ENCODE measurements around the gene ACAD11.

Gene ACAD11

GRCh38 chr3:132682201-132682600, 22.6 kb upstream of the ACAD11 start:
- TF ChIP-seq RARB (CRISPR knock-in tag; IDR thresholded peaks at IDR 0.05) (no peak), ISL1 (CRISPR knock-in tag; IDR thresholded peaks at IDR 0.05) (no peak), TCF4 (CRISPR knock-in tag; IDR thresholded peaks at IDR 0.05; ENCODE audit: borderline replicate concordance) (no peak), TOX (CRISPR knock-in tag; IDR thresholded peaks at IDR 0.05; ENCODE audit: borderline replicate concordance) (no peak), ZFP30 (CRISPR knock-in tag; IDR thresholded peaks at IDR 0.05) (no peak), PATZ1 (CRISPR knock-in tag; IDR thresholded peaks at IDR 0.05; ENCODE audit: borderline replicate concordance) (no peak), CSDC2 (CRISPR knock-in tag; IDR thresholded peaks at IDR 0.05) (no peak), PPARA (CRISPR knock-in tag; IDR thresholded peaks at IDR 0.05; ENCODE audit: borderline replicate concordance) (no peak), SNAI2 (CRISPR knock-in tag; IDR thresholded peaks at IDR 0.05) (no peak), ZFP3 (CRISPR knock-in tag; IDR thresholded peaks at IDR 0.05) (no peak), ARNTL (CRISPR knock-in tag; IDR thresholded peaks at IDR 0.05; ENCODE audit: borderline replicate concordance, low read depth) (no peak), ZNF8 (CRISPR knock-in tag; IDR thresholded peaks at IDR 0.05) (no peak), ZC3H10 (CRISPR knock-in tag; IDR thresholded peaks at IDR 0.05) (no peak), ZNF565 (CRISPR knock-in tag; conservative IDR thresholded peaks at IDR 0.05; ENCODE audit: low read depth) (no peak), OSR1 (CRISPR knock-in tag; IDR thresholded peaks at IDR 0.05) (no peak), TSHZ2 (CRISPR knock-in tag; IDR thresholded peaks at IDR 0.05) (no peak), CREB5 (CRISPR knock-in tag; IDR thresholded peaks at IDR 0.05; ENCODE audit: low read depth) (no peak), BACH2 (CRISPR knock-in tag; IDR thresholded peaks at IDR 0.05; ENCODE audit: borderline replicate concordance) (no peak), CSRNP3 (CRISPR knock-in tag; IDR thresholded peaks at IDR 0.05) (no peak)
- no peak for ATAC-seq

- no peak for ATAC-seq
- TF ChIP-seq ARNTL (CRISPR knock-in tag; IDR thresholded peaks at IDR 0.05; ENCODE audit: borderline replicate concordance, low read depth) (no peak), BACH2 (CRISPR knock-in tag; IDR thresholded peaks at IDR 0.05; ENCODE audit: borderline replicate concordance) (no peak), ISL1 (CRISPR knock-in tag; IDR thresholded peaks at IDR 0.05) (no peak), ZNF8 (CRISPR knock-in tag; IDR thresholded peaks at IDR 0.05) (no peak), PPARA (CRISPR knock-in tag; IDR thresholded peaks at IDR 0.05; ENCODE audit: borderline replicate concordance) (no peak), RARB (CRISPR knock-in tag; IDR thresholded peaks at IDR 0.05) (no peak), TCF4 (CRISPR knock-in tag; IDR thresholded peaks at IDR 0.05; ENCODE audit: borderline replicate concordance) (no peak), CSRNP3 (CRISPR knock-in tag; IDR thresholded peaks at IDR 0.05) (no peak)
These were observed 21.8 kb upstream of the ACAD11 start for GRCh38 chr3:132681421-132681820.

- ATAC-seq = no peak
- no peak for TF ChIP-seq TOX (CRISPR knock-in tag; IDR thresholded peaks at IDR 0.05; ENCODE audit: borderline replicate concordance)
- TF ChIP-seq ZNF8 (CRISPR knock-in tag; IDR thresholded peaks at IDR 0.05) = no peak
- no peak for TF ChIP-seq PPARA (CRISPR knock-in tag; IDR thresholded peaks at IDR 0.05; ENCODE audit: borderline replicate concordance)
- no peak for TF ChIP-seq ISL1 (CRISPR knock-in tag; IDR thresholded peaks at IDR 0.05)
- TF ChIP-seq CSDC2 (CRISPR knock-in tag; IDR thresholded peaks at IDR 0.05) = no peak
- no peak for TF ChIP-seq ARNTL (CRISPR knock-in tag; IDR thresholded peaks at IDR 0.05; ENCODE audit: borderline replicate concordance, low read depth)
- no peak for TF ChIP-seq CSRNP3 (CRISPR knock-in tag; IDR thresholded peaks at IDR 0.05)
- TF ChIP-seq ESRRG (CRISPR knock-in tag; IDR thresholded peaks at IDR 0.05) = no peak
- TF ChIP-seq CREB5 (CRISPR knock-in tag; IDR thresholded peaks at IDR 0.05; ENCODE audit: low read depth) = no peak
These were observed 20.3 kb upstream of the ACAD11 start for GRCh38 chr3:132679911-132680310.

Data from SK-N-SH treated with all-trans-retinoic acid at 6 μM for 48 hours (cell line).